ENCODE results near the gene TNFSF10.

TNFSF10 gene

GRCh38 chr3:172464306-172464705, 58.9 kb downstream of the TNFSF10 start:
- no peak overlapping the region for H3K4me3 ChIP-seq (ENCODE audit: low read depth, low read length)
- in situ Hi-C loops (cut with HindIII; ENCODE audit: low sequenced_read_pairs) = no loop called here
- TF ChIP-seq, protein P1, sequence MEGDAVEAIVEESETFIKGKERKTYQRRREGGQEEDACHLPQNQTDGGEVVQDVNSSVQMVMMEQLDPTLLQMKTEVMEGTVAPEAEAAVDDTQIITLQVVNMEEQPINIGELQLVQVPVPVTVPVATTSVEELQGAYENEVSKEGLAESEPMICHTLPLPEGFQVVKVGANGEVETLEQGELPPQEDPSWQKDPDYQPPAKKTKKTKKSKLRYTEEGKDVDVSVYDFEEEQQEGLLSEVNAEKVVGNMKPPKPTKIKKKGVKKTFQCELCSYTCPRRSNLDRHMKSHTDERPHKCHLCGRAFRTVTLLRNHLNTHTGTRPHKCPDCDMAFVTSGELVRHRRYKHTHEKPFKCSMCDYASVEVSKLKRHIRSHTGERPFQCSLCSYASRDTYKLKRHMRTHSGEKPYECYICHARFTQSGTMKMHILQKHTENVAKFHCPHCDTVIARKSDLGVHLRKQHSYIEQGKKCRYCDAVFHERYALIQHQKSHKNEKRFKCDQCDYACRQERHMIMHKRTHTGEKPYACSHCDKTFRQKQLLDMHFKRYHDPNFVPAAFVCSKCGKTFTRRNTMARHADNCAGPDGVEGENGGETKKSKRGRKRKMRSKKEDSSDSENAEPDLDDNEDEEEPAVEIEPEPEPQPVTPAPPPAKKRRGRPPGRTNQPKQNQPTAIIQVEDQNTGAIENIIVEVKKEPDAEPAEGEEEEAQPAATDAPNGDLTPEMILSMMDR (IDR thresholded peaks at IDR 0.05; ENCODE audit: low read depth, low read length) = no peak
- DNase-seq (ENCODE audit: low read depth, low spot score) = no peak

- in situ Hi-C loops (cut with HindIII; ENCODE audit: low sequenced_read_pairs) = no loop called here
- no peak overlapping the region for H3K4me3 ChIP-seq (ENCODE audit: low read depth, low read length)
- DNase-seq (ENCODE audit: low read depth, low spot score) = peak; percentile 28
- TF ChIP-seq, protein P1 (IDR thresholded peaks at IDR 0.05; ENCODE audit: low read depth, low read length) = peak; percentile 93
Measured at GRCh38 chr3:172461530-172462138, 61.6 kb downstream of the TNFSF10 start.

GRCh38 chr3:172456404-172456803, 66.8 kb downstream of the TNFSF10 start:
- in situ Hi-C loops (cut with HindIII; ENCODE audit: low sequenced_read_pairs) = no loop called here
- no peak overlapping the region for H3K4me3 ChIP-seq (ENCODE audit: low read depth, low read length)
- TF ChIP-seq, protein P1 (IDR thresholded peaks at IDR 0.05; ENCODE audit: low read depth, low read length) = no peak
- DNase-seq (ENCODE audit: low read depth, low spot score) = no peak

Data from astrocyte of the spinal cord (primary cell).